ENCODE results near the gene PRKCSH.

DNA sequence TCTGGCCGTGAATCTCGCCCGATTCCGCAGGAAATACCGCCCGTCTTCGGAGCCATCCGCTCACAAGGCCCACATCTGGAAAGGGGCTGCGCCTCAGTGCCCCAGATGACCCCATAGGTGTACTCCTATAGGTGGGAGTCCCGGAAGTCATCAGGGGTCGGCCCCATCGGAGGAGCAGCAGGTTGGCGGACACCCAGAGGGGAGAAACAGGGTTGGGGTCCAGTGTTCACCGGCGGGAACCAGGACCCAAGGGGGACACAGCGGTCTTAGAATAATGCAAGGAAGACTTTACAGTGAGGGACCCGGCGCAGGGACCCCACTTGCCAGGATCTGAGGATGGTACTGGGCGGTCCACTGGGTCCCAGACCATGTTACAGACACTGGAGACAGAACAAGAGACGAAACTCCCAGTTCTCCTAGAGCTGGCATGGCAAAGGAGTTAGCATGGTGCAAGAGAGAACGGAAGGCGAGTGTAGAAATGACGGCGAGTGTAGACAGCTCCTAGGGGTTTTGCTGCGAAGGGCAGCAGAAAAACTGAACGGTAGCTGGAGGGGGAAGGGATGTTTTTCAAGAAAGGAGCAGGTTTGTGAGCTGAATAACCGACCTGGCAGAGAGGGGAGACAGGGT, 12.2 kb upstream of the PRKCSH start:
- TF ChIP-seq, protein P1, sequence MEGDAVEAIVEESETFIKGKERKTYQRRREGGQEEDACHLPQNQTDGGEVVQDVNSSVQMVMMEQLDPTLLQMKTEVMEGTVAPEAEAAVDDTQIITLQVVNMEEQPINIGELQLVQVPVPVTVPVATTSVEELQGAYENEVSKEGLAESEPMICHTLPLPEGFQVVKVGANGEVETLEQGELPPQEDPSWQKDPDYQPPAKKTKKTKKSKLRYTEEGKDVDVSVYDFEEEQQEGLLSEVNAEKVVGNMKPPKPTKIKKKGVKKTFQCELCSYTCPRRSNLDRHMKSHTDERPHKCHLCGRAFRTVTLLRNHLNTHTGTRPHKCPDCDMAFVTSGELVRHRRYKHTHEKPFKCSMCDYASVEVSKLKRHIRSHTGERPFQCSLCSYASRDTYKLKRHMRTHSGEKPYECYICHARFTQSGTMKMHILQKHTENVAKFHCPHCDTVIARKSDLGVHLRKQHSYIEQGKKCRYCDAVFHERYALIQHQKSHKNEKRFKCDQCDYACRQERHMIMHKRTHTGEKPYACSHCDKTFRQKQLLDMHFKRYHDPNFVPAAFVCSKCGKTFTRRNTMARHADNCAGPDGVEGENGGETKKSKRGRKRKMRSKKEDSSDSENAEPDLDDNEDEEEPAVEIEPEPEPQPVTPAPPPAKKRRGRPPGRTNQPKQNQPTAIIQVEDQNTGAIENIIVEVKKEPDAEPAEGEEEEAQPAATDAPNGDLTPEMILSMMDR (IDR thresholded peaks at IDR 0.05): no peak
- no peak for TF ChIP-seq POLR2A (IDR thresholded peaks at IDR 0.05)

Data from vagina (tissue), 2 donors.